Body of pancreas (tissue), 4 donors: ENCODE data around the gene CTNNAL1. TPM values are rescaled to one million over a fixed set of nuclear protein-coding genes. Genes with fewer than 3 reads are reported as not detected.
"Not testable (repeated sequence)": the region's sequence is repeated elsewhere in the genome, so short reads cannot be mapped to it uniquely, and the experiment has no call there.

Experiments
- ATAC-seq: fragments of 150-250 bp; one replicate; pipeline ENCODE4 v1.9.1; 2016
- DNase-seq, 4 donors: peaks; one replicate each; pipeline ENCODE4 v3.0.0-alpha.2; 2019
- H3K27ac ChIP-seq, 4 donors: fragments of 200-600 bp; sonication (generic); 1 replicate in 3 of 4; 2 replicates in 1 of 4; pipeline versions ENCODE4 v1.5.1 to v1.6.1; 2016 to 2019; ENCODE audit warnings: mild to moderate bottlenecking in 1 of 4, mixed read lengths in 1 of 4, moderate library complexity in 1 of 4
- H3K27me3 ChIP-seq, 2 donors: fragments of 200-600 bp; sonication (generic); one replicate each; pipeline ENCODE4 v1.6.0; 2016; ENCODE audit warnings: mild to moderate bottlenecking in 1 of 2
- H3K36me3 ChIP-seq, 2 donors: fragments of 200-600 bp; sonication (generic); replicated peaks in 1 of 2; 2 replicates each; pipeline ENCODE4 v1.5.1; 2016; ENCODE audit warnings: low read depth in 2 of 2; ENCODE audit not compliant: insufficient read depth in 1 of 2
- H3K4me1 ChIP-seq: fragments of 200-600 bp; sonication (generic); one replicate; pipeline ENCODE4 v1.6.0; 2016
- H3K4me3 ChIP-seq, 2 donors: fragments of 200-600 bp; sonication (generic); 1 replicate in 1 of 2; 2 replicates in 1 of 2; pipeline ENCODE4 v1.5.1; 2016 to 2019
- H3K9me3 ChIP-seq, 3 donors: fragments of 200-600 bp; sonication (generic); 1 replicate in 2 of 3; 2 replicates in 1 of 3; pipeline ENCODE4 v1.5.1; 2016
- POLR2A ChIP-seq, 3 donors: fragments of 450-650 bp; IDR thresholded peaks; one replicate each; pipeline ENCODE4 v1.6.1; 2016; ENCODE audit warnings: antibody characterized with exemption in 3 of 3, mild to moderate bottlenecking in 2 of 3
- WGBS, 2 donors: methylation state at CpG; one replicate each; pipeline ENCODE4 v1.1.5; 2017; 5-methylcytosine and 5-hydroxymethylcytosine counted together
- intact Hi-C: fragments of 100-400 bp; cut with DNase I; formaldehyde crosslinking; loops from one replicate; pipeline ENCODE4 v1.15.1; 2023
- total RNA-seq, 2 donors: library from RNA; depleted of rRNA; stranded (reverse); fragments of >200 nt; gene quantifications; one replicate each; pipeline ENCODE4 v1.1.0, GENCODE V29; 2016
- TF ChIP-seq, protein P1 (sequence below), 7 experiments: fragments of 450-650 bp in 4 of 7; fragments of 200-600 bp in 3 of 7; sonication (generic) in 3 of 7; IDR thresholded peaks; one replicate each; pipeline ENCODE4 v1.5.1; 2016 to 2019; ENCODE audit warnings: antibody characterized with exemption in 7 of 7

CTNNAL1 gene, protein sequence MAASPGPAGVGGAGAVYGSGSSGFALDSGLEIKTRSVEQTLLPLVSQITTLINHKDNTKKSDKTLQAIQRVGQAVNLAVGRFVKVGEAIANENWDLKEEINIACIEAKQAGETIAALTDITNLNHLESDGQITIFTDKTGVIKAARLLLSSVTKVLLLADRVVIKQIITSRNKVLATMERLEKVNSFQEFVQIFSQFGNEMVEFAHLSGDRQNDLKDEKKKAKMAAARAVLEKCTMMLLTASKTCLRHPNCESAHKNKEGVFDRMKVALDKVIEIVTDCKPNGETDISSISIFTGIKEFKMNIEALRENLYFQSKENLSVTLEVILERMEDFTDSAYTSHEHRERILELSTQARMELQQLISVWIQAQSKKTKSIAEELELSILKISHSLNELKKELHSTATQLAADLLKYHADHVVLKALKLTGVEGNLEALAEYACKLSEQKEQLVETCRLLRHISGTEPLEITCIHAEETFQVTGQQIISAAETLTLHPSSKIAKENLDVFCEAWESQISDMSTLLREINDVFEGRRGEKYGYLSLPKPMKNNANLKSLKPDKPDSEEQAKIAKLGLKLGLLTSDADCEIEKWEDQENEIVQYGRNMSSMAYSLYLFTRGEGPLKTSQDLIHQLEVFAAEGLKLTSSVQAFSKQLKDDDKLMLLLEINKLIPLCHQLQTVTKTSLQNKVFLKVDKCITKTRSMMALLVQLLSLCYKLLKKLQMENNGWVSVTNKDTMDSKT
- total RNA-seq = 10 to 100 TPM; 15.8 to 23.9 TPM

GRCh38 chr9:109012876-109013678, at the start of gene CTNNAL1:
Gene CTNNAL1 (minus strand): TSS chr9:109013499. CDS start chr9:109013442, 57 bp downstream.
- no peaks in the 10 kb centered on the region for H3K9me3 ChIP-seq
- 0 to 1% methylated on average over 9 to 87 of the region's 99 CpGs for WGBS, 2 donors
- ATAC-seq (peak; percentile 95), DNase-seq (peak; percentile 94 to 97 (median 94))
- no peaks in the 10 kb centered on the region for H3K27me3 ChIP-seq
- TF ChIP-seq, protein P1, sequence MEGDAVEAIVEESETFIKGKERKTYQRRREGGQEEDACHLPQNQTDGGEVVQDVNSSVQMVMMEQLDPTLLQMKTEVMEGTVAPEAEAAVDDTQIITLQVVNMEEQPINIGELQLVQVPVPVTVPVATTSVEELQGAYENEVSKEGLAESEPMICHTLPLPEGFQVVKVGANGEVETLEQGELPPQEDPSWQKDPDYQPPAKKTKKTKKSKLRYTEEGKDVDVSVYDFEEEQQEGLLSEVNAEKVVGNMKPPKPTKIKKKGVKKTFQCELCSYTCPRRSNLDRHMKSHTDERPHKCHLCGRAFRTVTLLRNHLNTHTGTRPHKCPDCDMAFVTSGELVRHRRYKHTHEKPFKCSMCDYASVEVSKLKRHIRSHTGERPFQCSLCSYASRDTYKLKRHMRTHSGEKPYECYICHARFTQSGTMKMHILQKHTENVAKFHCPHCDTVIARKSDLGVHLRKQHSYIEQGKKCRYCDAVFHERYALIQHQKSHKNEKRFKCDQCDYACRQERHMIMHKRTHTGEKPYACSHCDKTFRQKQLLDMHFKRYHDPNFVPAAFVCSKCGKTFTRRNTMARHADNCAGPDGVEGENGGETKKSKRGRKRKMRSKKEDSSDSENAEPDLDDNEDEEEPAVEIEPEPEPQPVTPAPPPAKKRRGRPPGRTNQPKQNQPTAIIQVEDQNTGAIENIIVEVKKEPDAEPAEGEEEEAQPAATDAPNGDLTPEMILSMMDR (IDR thresholded peaks at IDR 0.05) = no peak
- peak; percentile 84 to 90 (median 85) for TF ChIP-seq POLR2A (IDR thresholded peaks at IDR 0.05)
- peak within 1 kb of the TSS; percentile 56 to 85 for H3K4me3 ChIP-seq
- H3K27ac ChIP-seq = peak within 1 kb of the TSS; percentile 88 to 95 (median 92)
- intact Hi-C loops = no loop called here
- no peaks in the 10 kb centered on the region for H3K36me3 ChIP-seq
- peaks cover 38% of the 10 kb centered on the region for H3K4me1 ChIP-seq

DNA sequence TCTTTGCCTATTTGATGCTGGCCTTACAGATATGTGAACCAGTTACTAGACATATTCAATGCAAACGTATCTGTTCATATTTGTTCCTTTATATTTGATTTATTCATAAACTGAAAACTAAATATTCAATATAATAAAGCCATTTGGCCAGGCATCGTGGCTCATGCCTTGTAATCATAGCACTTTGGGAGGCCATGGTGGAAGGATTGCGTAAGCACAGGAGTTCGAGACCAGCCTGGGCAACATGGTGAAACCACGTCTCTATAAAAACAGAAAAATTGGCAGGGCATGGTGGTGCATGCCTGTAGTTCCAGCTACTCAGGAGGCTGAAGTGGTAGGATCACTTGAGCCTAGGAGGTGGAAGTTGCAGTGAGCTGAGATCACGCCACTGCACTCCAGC, 49.2 kb upstream of the CTNNAL1 start:
- H3K36me3 ChIP-seq = peaks cover 4 to 29% of the 10 kb centered on the region in 2 donors
- TF ChIP-seq POLR2A (IDR thresholded peaks at IDR 0.05) = no peak
- TF ChIP-seq, protein P1 (IDR thresholded peaks at IDR 0.05) = no peak
- no peak for DNase-seq
- no peaks in the 10 kb centered on the region for H3K27me3 ChIP-seq
- no peak overlapping the region for H3K4me3 ChIP-seq
- H3K27ac ChIP-seq = no peak overlapping the region
- no peak for ATAC-seq
- no peaks in the 10 kb centered on the region for H3K9me3 ChIP-seq
- WGBS, 2 donors = 93 to 94% methylated on average over 6 of the region's 6 CpGs
- intact Hi-C loops = no loop called here
- no peaks in the 10 kb centered on the region for H3K4me1 ChIP-seq

DNA sequence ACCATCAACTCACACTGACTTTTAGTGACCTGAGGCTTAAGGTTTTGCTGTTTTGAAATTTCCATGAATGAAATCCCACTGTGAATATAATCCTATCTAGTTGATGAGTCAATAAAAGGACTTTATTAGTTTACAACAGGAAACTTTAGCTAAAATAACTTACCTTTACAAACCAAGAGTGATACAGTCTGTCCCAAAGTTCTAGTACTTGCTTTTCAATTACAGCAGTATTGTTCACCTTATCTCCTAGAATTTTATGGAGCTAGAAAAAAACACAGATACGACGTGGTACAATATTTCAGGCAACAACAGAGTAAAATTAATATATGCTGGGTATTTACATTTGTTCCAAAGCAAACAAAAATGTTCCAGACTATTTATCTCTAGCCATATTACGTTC, 46.9 kb upstream of the CTNNAL1 start:
- ATAC-seq (no peak), DNase-seq (no peak)
- Histone ChIP-seq H3K27me3 (no peaks in the 10 kb centered on the region), H3K4me3 (no peak overlapping the region), H3K4me1 (no peaks in the 10 kb centered on the region), H3K36me3 (peaks cover 4 to 26% of the 10 kb centered on the region in 2 donors), H3K9me3 (no peaks in the 10 kb centered on the region), H3K27ac (no peak overlapping the region)
- TF ChIP-seq, protein P1 (IDR thresholded peaks at IDR 0.05) = no peak
- TF ChIP-seq POLR2A (IDR thresholded peaks at IDR 0.05) = no peak
- intact Hi-C loops = no loop called here
- WGBS, 2 donors = 13 to 16% methylated on average over 3 of the region's 3 CpGs

- H3K27ac ChIP-seq, H3K4me3 ChIP-seq, H3K4me1 ChIP-seq, DNase-seq, H3K27me3 ChIP-seq, ATAC-seq, intact Hi-C loops, H3K9me3 ChIP-seq: not testable (repeated sequence)
- WGBS, 2 donors = 92 to 98% methylated on average over 4 of the region's 4 CpGs
- peaks cover 0 to 19% of the 10 kb centered on the region in 2 donors for H3K36me3 ChIP-seq
Observed at GRCh38 chr9:109053121-109053520, 39.8 kb upstream of the CTNNAL1 start.

DNA sequence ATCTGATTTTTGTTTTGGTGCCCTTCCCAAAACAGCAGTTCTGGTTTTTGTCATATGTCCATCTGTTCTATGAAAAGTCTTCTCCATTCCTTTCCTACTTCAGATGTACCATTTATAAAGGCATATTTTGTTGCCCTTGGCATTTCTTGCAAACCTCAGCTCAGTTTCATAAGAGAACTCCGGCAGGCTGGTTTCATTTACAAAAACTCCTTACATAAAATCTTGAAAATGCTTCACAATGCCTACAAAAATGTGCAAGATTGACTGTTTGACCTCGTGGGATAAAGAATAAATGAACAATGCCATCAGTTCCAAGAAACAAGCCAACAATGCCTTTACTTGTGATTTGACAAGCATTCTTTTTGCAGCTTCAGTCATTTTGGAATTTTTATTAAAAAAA, 39.1 kb upstream of the CTNNAL1 start:
- Histone ChIP-seq H3K27me3 (no peaks in the 10 kb centered on the region), H3K27ac (no peak overlapping the region), H3K9me3 (no peaks in the 10 kb centered on the region), H3K4me3 (no peak overlapping the region), H3K4me1 (no peaks in the 10 kb centered on the region), H3K36me3 (peaks cover 0 to 19% of the 10 kb centered on the region in 2 donors)
- ATAC-seq = no peak
- WGBS, 2 donors = 75 to 79% methylated on average over 2 of the region's 2 CpGs
- no peak for TF ChIP-seq POLR2A (IDR thresholded peaks at IDR 0.05)
- TF ChIP-seq, protein P1 (IDR thresholded peaks at IDR 0.05) = no peak
- intact Hi-C loops = no loop called here
- DNase-seq = no peak
